Liver (tissue), 9 donors: ENCODE results near the gene HEPACAM2. TPM values are rescaled to one million over a fixed set of nuclear protein-coding genes. Genes with fewer than 3 reads are reported as not detected.

Source experiments
- DNase-seq: peaks from one replicate; pipeline ENCODE4 v3.0.0-alpha.2; 2017; ENCODE audit warnings: low spot score
- H3K27ac ChIP-seq, 2 donors: one replicate each; pipeline ENCODE4 v1.7.0; 2013; ENCODE audit warnings: inconsistent platforms in 2 of 2, low read length in 2 of 2, control low read depth in 1 of 2, low read depth in 1 of 2, mild to moderate bottlenecking in 1 of 2
- H3K27me3 ChIP-seq, 4 donors: one replicate each; pipeline versions ENCODE4 v1.6.1 to v1.7.0; 2013; ENCODE audit warnings: low read length in 3 of 4, inconsistent platforms in 1 of 4, mild to moderate bottlenecking in 1 of 4, moderate library complexity in 1 of 4; ENCODE audit not compliant: control insufficient read depth in 4 of 4, insufficient read depth in 4 of 4
- H3K36me3 ChIP-seq, 4 donors: one replicate each; pipeline versions ENCODE4 v1.6.1 to v1.7.0; 2013; ENCODE audit warnings: low read length in 3 of 4, mild to moderate bottlenecking in 3 of 4, low read depth in 1 of 4, moderate library complexity in 1 of 4; ENCODE audit not compliant: control insufficient read depth in 4 of 4, insufficient read depth in 3 of 4
- H3K4me1 ChIP-seq, 4 donors: one replicate each; pipeline versions ENCODE4 v1.6.1 to v1.7.0; 2013; ENCODE audit warnings: low read length in 3 of 4, mild to moderate bottlenecking in 3 of 4, moderate library complexity in 1 of 4; ENCODE audit not compliant: control insufficient read depth in 4 of 4, insufficient read depth in 4 of 4
- H3K4me3 ChIP-seq, 3 donors: one replicate each; pipeline versions ENCODE4 v1.6.1 to v1.7.0; 2013; ENCODE audit warnings: low read length in 3 of 3, control low read depth in 1 of 3, low read depth in 1 of 3, mild to moderate bottlenecking in 1 of 3
- H3K9ac ChIP-seq, 2 donors: one replicate each; pipeline ENCODE4 v1.7.0; 2013; ENCODE audit warnings: low read length in 2 of 2, mild to moderate bottlenecking in 2 of 2, moderate library complexity in 2 of 2, control low read depth in 1 of 2, low read depth in 1 of 2
- H3K9me3 ChIP-seq, 4 donors: one replicate each; pipeline versions ENCODE4 v1.6.1 to v1.7.0; 2013; ENCODE audit warnings: low read length in 3 of 4; ENCODE audit not compliant: control insufficient read depth in 4 of 4
- ATF3 ChIP-seq: IDR thresholded peaks from 2 replicates; pipeline ENCODE4 v1.6.1; 2016; ENCODE audit warnings: antibody characterized with exemption
- CTCF ChIP-seq: fragments of 150-350 bp; IDR thresholded peaks from 2 replicates; pipeline ENCODE4 v1.5.1; 2017; ENCODE audit warnings: improper control_type of control experiment, low read depth, low read length; ENCODE audit not compliant: missing input control
- EGR1 ChIP-seq, 2 donors: IDR thresholded peaks; 2 replicates each; pipeline ENCODE4 v1.6.1; 2016 to 2018; ENCODE audit warnings: antibody characterized with exemption in 2 of 2, low read depth in 2 of 2
- FOXA1 ChIP-seq: IDR thresholded peaks from 2 replicates; pipeline ENCODE4 v1.6.1; 2016; ENCODE audit warnings: antibody characterized with exemption
- FOXA2 ChIP-seq: IDR thresholded peaks from 2 replicates; pipeline ENCODE4 v1.6.1; 2016; ENCODE audit warnings: antibody characterized with exemption
- GABPA ChIP-seq, 2 donors: IDR thresholded peaks in 1 of 2; conservative IDR thresholded peaks in 1 of 2; 2 replicates each; pipeline ENCODE4 v1.6.1; 2016; ENCODE audit warnings: antibody characterized with exemption in 2 of 2, mild to moderate bottlenecking in 1 of 2, moderate library complexity in 1 of 2
- HNF4A ChIP-seq, 2 donors: conservative IDR thresholded peaks; 2 replicates each; pipeline ENCODE4 v1.6.1; 2016; ENCODE audit warnings: antibody characterized with exemption in 2 of 2, mild to moderate bottlenecking in 2 of 2
- HNF4G ChIP-seq: IDR thresholded peaks from 2 replicates; pipeline ENCODE4 v1.6.1; 2016; ENCODE audit warnings: antibody characterized with exemption
- JUND ChIP-seq, 2 donors: IDR thresholded peaks; 2 replicates each; pipeline ENCODE4 v1.6.1; 2016; ENCODE audit warnings: antibody characterized with exemption in 2 of 2
- NR2F2 ChIP-seq: IDR thresholded peaks from 2 replicates; pipeline ENCODE4 v1.6.1; 2016; ENCODE audit warnings: antibody characterized with exemption
- RAD21 ChIP-seq, 2 donors: IDR thresholded peaks; 2 replicates each; pipeline ENCODE4 v1.6.1; 2016; ENCODE audit warnings: antibody characterized with exemption in 2 of 2, mild to moderate bottlenecking in 2 of 2
- REST ChIP-seq: IDR thresholded peaks from 2 replicates; pipeline ENCODE4 v1.6.1; 2016; ENCODE audit warnings: antibody characterized with exemption, mild to moderate bottlenecking
- RXRA ChIP-seq, 2 donors: IDR thresholded peaks; 2 replicates each; pipeline ENCODE4 v1.6.1; 2017 to 2018; ENCODE audit warnings: antibody characterized with exemption in 2 of 2, mild to moderate bottlenecking in 1 of 2
- SP1 ChIP-seq: IDR thresholded peaks from 2 replicates; pipeline ENCODE4 v1.6.1; 2018; ENCODE audit warnings: antibody characterized with exemption, mild to moderate bottlenecking
- TAF1 ChIP-seq: conservative IDR thresholded peaks from 2 replicates; pipeline ENCODE4 v1.6.1; 2016; ENCODE audit warnings: antibody characterized with exemption, mild to moderate bottlenecking
- YY1 ChIP-seq: IDR thresholded peaks from 2 replicates; pipeline ENCODE4 v1.6.1; 2016; ENCODE audit warnings: antibody characterized with exemption, mild to moderate bottlenecking
- WGBS: extraction: QIAGEN DNeasy Blood & Tissue Kit; methylation state at CpG from one replicate; pipeline ENCODE4 v1.1.7; 2013; 5-methylcytosine and 5-hydroxymethylcytosine counted together
- polyA plus RNA-seq, 2 donors: library from polyadenylated mRNA; stranded (reverse) in 1 of 2; unstranded in 1 of 2; fragments of 200-250 nt in 1 of 2; fragments of >200 nt in 1 of 2; fragmentation: Nextera tagmentation in 1 of 2; extraction: Ambion mirVana in 1 of 2; gene quantifications; one replicate each; pipeline versions ENCODE4 v1.2.1 to v1.2.3, GENCODE V29; 2013 to 2015
- total RNA-seq, 2 donors: library from RNA; depleted of rRNA; stranded (reverse); fragments of >200 nt; gene quantifications; one replicate each; pipeline ENCODE4 v1.2.3, GENCODE V29; 2014
- TF ChIP-seq, protein P1 (sequence below): IDR thresholded peaks from 2 replicates; pipeline ENCODE4 v1.6.1; 2016; ENCODE audit warnings: antibody characterized with exemption
- TF ChIP-seq, protein P2 (sequence below): IDR thresholded peaks from 2 replicates; pipeline ENCODE4 v1.6.1; 2016; ENCODE audit warnings: antibody characterized with exemption
- donor health status: healthy.
- donor health status: healthy.
- donor health status: healthy.
- donor health status: healthy.
- donor health status: healthy.

The HEPACAM2 gene
- 1 to 10 TPM in 1 of 2 donors, not detected in 1; 4.4 TPM for total RNA-seq
- not detected for polyA plus RNA-seq

GRCh38 chr7:93226310-93226709 lies at the start of gene HEPACAM2:
Gene HEPACAM2 (minus strand): TSS chr7:93226469.
- peaks cover 0 to 1% (median under 1%) of the 10 kb centered on the region in 4 donors for H3K4me1 ChIP-seq
- no peak within 1 kb of the TSS for H3K27ac ChIP-seq
- no peak for DNase-seq
- TF ChIP-seq TAF1 (no peak), NR2F2 (no peak), FOXA2 (no peak), HNF4G (no peak), GABPA (IDR thresholded peaks at IDR 0.05 in 1 of 2, conservative IDR thresholded peaks at IDR 0.05 in 1 of 2) (no peak), RXRA (IDR thresholded peaks at IDR 0.05) (no peak), CTCF (no peak), JUND (IDR thresholded peaks at IDR 0.05) (no peak), FOXA1 (no peak), ATF3 (no peak), HNF4A (conservative IDR thresholded peaks at IDR 0.05) (no peak), YY1 (no peak), RAD21 (IDR thresholded peaks at IDR 0.05) (no peak), SP1 (no peak), EGR1 (IDR thresholded peaks at IDR 0.05; ENCODE audit: low read depth in 2 of 2) (no peak), REST (no peak)
- TF ChIP-seq, protein P1, sequence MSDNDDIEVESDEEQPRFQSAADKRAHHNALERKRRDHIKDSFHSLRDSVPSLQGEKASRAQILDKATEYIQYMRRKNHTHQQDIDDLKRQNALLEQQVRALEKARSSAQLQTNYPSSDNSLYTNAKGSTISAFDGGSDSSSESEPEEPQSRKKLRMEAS: no peak
- TF ChIP-seq, protein P2, sequence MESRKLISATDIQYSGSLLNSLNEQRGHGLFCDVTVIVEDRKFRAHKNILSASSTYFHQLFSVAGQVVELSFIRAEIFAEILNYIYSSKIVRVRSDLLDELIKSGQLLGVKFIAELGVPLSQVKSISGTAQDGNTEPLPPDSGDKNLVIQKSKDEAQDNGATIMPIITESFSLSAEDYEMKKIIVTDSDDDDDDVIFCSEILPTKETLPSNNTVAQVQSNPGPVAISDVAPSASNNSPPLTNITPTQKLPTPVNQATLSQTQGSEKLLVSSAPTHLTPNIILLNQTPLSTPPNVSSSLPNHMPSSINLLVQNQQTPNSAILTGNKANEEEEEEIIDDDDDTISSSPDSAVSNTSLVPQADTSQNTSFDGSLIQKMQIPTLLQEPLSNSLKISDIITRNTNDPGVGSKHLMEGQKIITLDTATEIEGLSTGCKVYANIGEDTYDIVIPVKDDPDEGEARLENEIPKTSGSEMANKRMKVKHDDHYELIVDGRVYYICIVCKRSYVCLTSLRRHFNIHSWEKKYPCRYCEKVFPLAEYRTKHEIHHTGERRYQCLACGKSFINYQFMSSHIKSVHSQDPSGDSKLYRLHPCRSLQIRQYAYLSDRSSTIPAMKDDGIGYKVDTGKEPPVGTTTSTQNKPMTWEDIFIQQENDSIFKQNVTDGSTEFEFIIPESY: no peak
- no peaks in the 10 kb centered on the region for H3K9me3 ChIP-seq
- no peaks in the 10 kb centered on the region for H3K27me3 ChIP-seq
- H3K36me3 ChIP-seq: no peaks in the 10 kb centered on the region
- no peak within 1 kb of the TSS for H3K4me3 ChIP-seq
- 62% methylated on average over 2 of the region's 2 CpGs for WGBS
- no peak within 1 kb of the TSS for H3K9ac ChIP-seq
